ENCODE results near the gene CHSY1. TPM values are rescaled to one million over a fixed set of nuclear protein-coding genes. Genes with fewer than 3 reads are reported as not detected.

The CHSY1 gene
- total RNA-seq, 1 donor from 2014 or later, result 20.4 TPM

DNA sequence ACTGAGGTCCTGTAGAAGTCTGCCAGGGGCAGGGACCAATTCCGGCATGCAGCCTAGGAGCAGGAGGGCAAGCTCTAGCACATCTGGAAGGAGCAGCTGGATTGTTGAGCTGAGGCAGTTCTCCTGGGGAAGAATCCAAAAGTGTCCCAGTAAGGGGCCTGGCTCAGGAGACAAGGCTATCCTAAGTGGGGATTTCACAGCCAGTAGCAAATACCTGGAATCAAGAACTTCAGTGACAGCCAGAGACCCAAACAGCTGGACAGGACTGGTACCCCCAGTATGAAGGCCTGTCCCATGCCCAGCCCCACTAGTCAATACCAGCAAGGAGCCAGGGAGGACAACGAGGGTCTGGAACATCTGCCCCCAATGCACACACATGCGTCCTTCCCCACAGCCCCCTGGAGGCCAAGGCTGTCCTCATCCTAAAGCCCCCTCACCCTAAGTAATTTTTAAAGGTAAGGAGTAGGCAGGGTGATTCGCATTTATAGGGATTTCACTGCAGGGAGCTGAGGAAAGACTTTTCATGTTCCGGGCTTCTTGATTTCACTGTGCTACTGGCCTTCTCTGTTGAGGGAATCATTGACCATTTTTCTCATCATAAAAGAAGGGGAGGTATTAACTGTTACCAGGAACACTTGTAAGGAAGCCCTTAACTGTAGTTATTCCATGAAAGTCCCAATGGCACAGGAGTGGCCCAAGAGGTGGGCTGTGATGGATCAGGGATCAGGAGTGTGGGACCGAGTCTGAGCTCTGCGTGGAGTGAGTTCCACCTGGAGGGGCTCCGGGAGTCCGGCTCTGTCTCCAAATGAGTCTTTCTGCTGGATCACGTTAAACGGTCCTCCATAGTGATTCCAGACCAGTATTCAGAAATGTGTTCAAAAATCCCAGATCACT, 2.6 kb upstream of the CHSY1 start:
- TF ChIP-seq, protein P1, sequence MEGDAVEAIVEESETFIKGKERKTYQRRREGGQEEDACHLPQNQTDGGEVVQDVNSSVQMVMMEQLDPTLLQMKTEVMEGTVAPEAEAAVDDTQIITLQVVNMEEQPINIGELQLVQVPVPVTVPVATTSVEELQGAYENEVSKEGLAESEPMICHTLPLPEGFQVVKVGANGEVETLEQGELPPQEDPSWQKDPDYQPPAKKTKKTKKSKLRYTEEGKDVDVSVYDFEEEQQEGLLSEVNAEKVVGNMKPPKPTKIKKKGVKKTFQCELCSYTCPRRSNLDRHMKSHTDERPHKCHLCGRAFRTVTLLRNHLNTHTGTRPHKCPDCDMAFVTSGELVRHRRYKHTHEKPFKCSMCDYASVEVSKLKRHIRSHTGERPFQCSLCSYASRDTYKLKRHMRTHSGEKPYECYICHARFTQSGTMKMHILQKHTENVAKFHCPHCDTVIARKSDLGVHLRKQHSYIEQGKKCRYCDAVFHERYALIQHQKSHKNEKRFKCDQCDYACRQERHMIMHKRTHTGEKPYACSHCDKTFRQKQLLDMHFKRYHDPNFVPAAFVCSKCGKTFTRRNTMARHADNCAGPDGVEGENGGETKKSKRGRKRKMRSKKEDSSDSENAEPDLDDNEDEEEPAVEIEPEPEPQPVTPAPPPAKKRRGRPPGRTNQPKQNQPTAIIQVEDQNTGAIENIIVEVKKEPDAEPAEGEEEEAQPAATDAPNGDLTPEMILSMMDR (IDR thresholded peaks at IDR 0.05), result no peak
- Mint-ChIP-seq H3K4me3 (no peak overlapping the region), H3K36me3 (ENCODE audit: low read depth) (peaks cover 4% of the 10 kb centered on the region), H3K4me1 (peaks cover 28% of the 10 kb centered on the region), H3K27ac (no peak overlapping the region), H3K9me3 (no peaks in the 10 kb centered on the region), H3K27me3 (no peaks in the 10 kb centered on the region)
- POLR2A ChIA-PET, result interaction anchor here (0.6 kb wide), 1 partner anchor 238 kb away, joined by 3 read pairs; no protein-coding TSS in a partner anchor
- ATAC-seq (ENCODE audit: low read depth), result no peak
- DNase-seq, result no peak
- intact Hi-C loops (cut with micrococcal nuclease), result loop anchor here (5.0 kb wide), 1 partner anchor 57 kb away; no protein-coding TSS in a partner anchor
- CTCF ChIA-PET, result interaction anchor here (1.2 to 4.2 kb wide), 7 partner anchors 128 to 246 kb away, joined by 3 to 19 read pairs (median 5); no protein-coding TSS in a partner anchor

DNA sequence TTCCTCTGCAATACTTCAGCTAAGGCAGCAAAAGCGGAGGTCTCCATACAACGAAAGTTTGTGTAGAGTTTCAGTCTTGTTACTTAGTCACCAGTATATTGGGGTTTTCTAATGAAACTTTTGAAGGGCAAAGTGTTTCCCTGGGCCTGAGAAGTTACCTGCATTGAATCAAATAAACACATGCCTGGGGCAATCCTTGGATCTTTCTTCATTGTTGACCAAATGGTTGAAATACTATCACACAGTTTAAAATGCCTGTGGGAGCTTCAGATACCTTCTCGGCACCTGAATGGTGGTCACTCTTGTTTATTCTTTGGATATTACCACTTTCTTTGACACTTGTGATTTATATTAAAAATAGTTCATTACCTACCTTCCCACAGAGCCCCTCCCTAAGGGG, 988 bp upstream of the CHSY1 start:
- H3K27ac Mint-ChIP-seq, result peak overlapping the region; percentile 92
- POLR2A ChIA-PET, result interaction anchor here (1.0 to 2.2 kb wide), 6 partner anchors 10 to 133 kb away, joined by 3 to 30 read pairs (median 7); partner anchors contain the start of gene SNRPA1
- H3K36me3 Mint-ChIP-seq (ENCODE audit: low read depth), result peaks cover 4% of the 10 kb centered on the region

DNA sequence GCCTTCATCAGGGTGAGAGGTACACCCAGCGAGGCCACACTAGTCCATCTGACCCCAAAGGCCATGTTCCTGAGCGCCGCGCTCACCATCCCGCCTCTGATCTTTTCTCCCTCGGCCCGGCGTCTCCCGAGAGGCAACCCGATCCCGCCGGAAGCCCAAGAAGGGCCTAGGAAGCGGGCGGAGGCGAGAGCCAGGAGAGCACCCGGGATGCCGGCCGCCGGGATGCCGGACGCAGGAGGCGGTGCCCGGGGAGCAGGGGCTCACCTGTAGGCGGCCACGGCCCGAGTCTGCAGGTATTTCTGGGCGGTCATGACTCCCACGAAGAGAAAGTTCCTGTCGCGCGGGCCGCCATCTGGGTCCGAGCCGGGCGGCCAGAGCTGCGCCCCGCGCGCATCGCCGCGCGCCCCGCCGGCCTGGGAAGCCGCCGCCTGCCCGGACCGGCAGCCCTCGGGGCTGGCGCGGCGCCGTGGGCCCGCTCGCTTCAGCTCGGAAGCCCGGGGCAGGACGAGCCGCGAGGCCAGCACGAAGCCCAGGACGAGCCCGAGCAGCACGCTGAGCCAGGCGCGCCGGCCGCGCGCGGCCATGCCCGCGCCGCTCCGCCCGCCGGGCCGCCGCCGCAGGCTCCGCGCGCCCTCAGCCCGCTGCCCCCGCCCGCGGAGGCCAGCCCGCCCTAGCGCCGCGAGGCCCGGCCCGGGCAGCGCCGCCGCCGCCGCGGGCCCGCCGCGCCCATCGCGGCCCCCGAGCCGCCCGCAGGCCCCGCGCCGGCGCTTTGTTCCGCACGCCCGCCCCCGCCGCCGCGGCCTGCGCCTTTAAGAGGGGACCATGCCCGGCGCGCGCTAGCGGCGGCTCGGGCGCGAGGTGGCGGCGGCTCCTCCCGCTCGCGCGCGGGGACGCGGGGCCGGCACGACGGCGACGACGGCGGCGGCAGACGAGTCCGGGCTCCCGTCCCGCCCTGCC, 697 bp downstream of the CHSY1 start:
- H3K36me3 Mint-ChIP-seq (ENCODE audit: low read depth), result peaks cover 4% of the 10 kb centered on the region
- ChIA-PET POLR2A (interaction anchor here (0.6 to 2.7 kb wide), 13 partner anchors 8 to 401 kb away, joined by 3 to 45 read pairs (median 6); partner anchors contain the start of genes SNRPA1 and TM2D3), CTCF (interaction anchor here (0.6 to 1.7 kb wide), 12 partner anchors 7 to 235 kb away, joined by 3 to 8 read pairs (median 4); no protein-coding TSS in a partner anchor)
- no peaks in the 10 kb centered on the region for H3K27me3 Mint-ChIP-seq
- peaks cover 52% of the 10 kb centered on the region for H3K4me1 Mint-ChIP-seq
- peak overlapping the region; percentile 69 for H3K27ac Mint-ChIP-seq
- intact Hi-C loops (cut with micrococcal nuclease), result loop anchor here (1.0 to 5.0 kb wide), 4 partner anchors 43 to 649 kb away; partner anchors contain the start of genes ASB7 and LINS1
- H3K9me3 Mint-ChIP-seq, result no peaks in the 10 kb centered on the region
- peak overlapping the region; percentile 87 for H3K4me3 Mint-ChIP-seq
- peak; percentile 31 for DNase-seq
- ATAC-seq (ENCODE audit: low read depth), result peak; percentile 43
- TF ChIP-seq, protein P1 (IDR thresholded peaks at IDR 0.05), result no peak

More for the DNA sequence above, 988 bp upstream of the CHSY1 start:
- H3K4me1 Mint-ChIP-seq, result peaks cover 35% of the 10 kb centered on the region
- CTCF ChIA-PET, result interaction anchor here (1.2 to 1.9 kb wide), 5 partner anchors 9 to 244 kb away, joined by 3 to 8 read pairs (median 5); no protein-coding TSS in a partner anchor
- TF ChIP-seq, protein P1 (IDR thresholded peaks at IDR 0.05), result no peak
- H3K4me3 Mint-ChIP-seq, result peak overlapping the region; percentile 95
- intact Hi-C loops (cut with micrococcal nuclease), result loop anchor here (1.0 to 5.0 kb wide), 4 partner anchors 24 to 399 kb away; partner anchors contain the start of genes LRRK1, SELENOS and TM2D3
- ATAC-seq (ENCODE audit: low read depth) (no peak), DNase-seq (no peak)
- H3K9me3 Mint-ChIP-seq, result no peaks in the 10 kb centered on the region
- H3K27me3 Mint-ChIP-seq, result no peaks in the 10 kb centered on the region

DNA sequence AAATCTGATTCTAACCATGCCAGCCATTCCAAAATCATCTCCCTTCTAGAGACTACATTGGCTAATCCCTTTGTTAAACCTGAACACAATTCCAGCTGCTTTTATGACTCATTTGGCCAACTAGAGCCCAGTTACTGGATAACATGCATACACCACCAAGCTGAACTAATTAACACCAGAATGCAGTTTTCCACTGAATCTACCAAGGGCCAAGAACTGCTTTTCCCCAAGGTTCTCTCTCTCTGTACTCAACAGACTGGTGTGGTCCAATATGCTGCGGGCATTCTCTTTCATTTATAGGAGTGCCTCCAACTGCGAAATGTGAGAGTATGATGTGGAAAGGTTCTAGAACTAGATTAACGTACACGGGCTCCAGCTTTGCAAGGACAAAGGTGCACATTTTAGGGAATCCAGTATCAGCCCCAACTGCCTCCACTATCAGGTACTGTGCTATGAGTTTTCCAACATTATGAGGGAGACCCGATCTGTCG, 1.5 kb downstream of the CHSY1 start:
- Mint-ChIP-seq H3K36me3 (ENCODE audit: low read depth) (peaks cover 4% of the 10 kb centered on the region), H3K9me3 (no peaks in the 10 kb centered on the region), H3K27me3 (no peaks in the 10 kb centered on the region), H3K27ac (peak overlapping the region; percentile 69), H3K4me3 (peak overlapping the region; percentile 84), H3K4me1 (peaks cover 60% of the 10 kb centered on the region)
- ATAC-seq (ENCODE audit: low read depth) (no peak), DNase-seq (no peak)
- TF ChIP-seq, protein P1 (IDR thresholded peaks at IDR 0.05), result no peak
- ChIA-PET CTCF (interaction anchor here (1.0 to 1.7 kb wide), 4 partner anchors 38 to 235 kb away, joined by 3 to 4 read pairs (median 3); no protein-coding TSS in a partner anchor), POLR2A (interaction anchor here (1.0 to 2.7 kb wide), 5 partner anchors 8 to 128 kb away, joined by 3 to 45 read pairs (median 6); partner anchors contain the start of gene SNRPA1)
- intact Hi-C loops (cut with micrococcal nuclease), result loop anchor here (5.0 kb wide), 1 partner anchor 53 kb away; no protein-coding TSS in a partner anchor
